GM12801 (cell line): ENCODE results near the gene MIOX.

ENCODE experiments used
- TF ChIP-seq, protein P1 (sequence below): IDR thresholded peaks from one replicate; pipeline ENCODE4 v1.5.1; 2011; ENCODE audit warnings: control low read depth; ENCODE audit not compliant: insufficient read length; ENCODE audit errors: extremely low read depth

MIOX gene

DNA sequence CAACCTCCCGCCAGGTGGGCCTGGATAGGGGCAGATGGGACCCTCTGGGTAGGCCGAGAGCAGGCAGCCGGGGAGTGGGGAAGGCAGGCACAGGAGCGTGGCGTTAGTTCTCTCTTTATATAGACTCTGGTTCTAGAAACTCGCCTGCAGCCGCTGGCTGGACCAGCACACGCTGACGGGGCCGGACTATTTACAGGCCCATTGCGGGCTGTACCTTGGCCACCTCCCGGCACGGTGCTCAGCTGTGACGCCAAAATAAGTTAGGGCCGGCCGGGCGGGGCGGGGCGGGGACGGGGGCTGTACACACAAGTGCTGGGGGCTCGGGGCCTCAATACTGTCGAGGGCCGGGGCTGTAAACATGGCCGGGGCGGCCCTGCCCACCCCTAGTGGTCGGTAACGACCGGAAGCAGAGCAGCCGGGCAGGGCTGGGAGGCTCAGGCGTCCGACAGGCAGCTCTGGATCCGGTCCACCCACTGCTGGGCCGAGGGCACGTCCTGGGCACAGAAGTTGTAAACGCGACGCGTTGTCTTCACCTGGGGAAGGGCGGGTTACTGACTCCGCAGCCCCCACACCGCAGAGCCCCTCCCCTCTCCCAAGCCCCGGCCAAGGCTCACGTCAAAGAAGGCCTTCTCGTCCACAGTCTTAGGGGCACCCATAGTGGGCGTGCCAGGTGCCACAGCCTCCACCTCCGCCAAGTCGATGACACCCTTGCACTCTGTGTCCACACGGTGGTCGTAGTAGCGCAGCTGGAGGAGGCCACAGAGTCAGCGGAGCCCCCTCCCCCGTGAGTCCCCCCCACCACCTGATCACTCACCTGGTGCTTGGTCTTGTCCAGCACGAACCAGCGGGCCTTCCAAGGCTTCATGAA is 39.7 kb upstream of the MIOX start:
- TF ChIP-seq, protein P1, sequence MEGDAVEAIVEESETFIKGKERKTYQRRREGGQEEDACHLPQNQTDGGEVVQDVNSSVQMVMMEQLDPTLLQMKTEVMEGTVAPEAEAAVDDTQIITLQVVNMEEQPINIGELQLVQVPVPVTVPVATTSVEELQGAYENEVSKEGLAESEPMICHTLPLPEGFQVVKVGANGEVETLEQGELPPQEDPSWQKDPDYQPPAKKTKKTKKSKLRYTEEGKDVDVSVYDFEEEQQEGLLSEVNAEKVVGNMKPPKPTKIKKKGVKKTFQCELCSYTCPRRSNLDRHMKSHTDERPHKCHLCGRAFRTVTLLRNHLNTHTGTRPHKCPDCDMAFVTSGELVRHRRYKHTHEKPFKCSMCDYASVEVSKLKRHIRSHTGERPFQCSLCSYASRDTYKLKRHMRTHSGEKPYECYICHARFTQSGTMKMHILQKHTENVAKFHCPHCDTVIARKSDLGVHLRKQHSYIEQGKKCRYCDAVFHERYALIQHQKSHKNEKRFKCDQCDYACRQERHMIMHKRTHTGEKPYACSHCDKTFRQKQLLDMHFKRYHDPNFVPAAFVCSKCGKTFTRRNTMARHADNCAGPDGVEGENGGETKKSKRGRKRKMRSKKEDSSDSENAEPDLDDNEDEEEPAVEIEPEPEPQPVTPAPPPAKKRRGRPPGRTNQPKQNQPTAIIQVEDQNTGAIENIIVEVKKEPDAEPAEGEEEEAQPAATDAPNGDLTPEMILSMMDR = no peak

DNA sequence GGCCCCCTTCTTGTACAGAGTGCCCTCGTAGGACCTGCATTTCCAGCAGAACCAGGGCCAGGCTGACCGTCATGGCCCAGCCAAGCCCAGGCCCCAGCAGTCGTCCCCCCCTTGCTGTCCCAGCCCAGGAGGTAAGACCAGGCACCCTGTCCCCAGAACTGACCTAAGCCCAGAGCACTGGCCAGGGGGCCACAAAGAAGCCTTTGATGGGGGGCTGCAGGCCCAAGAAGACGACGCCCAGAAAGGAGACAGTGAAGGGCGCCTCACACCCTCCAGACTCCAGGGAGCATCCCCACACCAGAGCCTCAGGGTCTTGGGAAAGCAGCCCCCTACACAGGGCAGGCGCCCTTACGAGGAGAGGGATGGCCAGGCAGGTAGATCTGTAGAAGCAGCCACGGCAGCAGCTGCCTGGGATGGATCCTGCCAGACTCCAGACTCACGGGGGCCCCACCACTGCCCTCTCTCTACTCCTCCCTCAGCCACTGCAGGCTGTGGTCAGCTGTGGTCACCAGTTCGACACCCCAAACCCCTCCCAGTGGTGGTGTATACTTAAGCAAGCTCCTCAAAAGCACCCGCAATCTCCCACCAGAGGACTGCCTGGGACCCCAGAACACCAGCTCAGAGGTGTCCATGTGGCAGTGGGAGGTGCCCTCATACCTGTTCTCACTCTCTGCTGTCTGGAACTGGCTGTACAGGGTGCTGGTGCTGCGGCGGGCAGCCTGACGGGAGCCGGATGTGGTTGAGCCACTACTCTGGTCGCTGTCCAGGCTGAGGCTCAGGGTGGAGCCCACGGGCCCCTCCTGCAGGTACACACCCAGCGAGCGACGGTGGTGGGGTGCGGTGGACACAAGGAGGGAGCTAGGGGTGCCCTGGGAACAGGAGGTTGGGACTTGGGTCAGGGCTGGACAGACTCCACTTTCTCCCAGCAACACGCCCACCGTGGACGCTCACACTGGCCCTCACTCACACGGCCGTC is 38.8 kb upstream of the MIOX start:
- TF ChIP-seq, protein P1 = no peak

DNA sequence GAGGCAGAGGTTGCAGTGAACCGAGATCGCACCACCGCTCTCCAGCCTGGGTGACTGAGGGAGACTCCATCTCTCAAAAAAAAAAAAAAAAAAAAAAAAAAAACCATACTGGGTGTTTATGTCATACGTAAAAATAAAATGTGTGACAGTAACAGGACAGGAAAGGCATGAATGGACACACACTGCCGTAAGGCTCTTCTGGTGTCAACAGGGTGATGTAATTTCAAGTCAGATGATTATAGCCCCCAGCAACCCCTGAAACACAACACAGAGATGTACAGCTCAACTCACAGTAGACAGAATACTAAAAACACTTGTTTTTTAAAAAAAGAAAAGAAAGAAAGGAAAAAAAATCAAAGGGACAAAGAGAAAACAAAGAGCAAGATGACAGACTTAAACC is 34.0 kb upstream of the MIOX start:
- TF ChIP-seq, protein P1 = no peak

DNA sequence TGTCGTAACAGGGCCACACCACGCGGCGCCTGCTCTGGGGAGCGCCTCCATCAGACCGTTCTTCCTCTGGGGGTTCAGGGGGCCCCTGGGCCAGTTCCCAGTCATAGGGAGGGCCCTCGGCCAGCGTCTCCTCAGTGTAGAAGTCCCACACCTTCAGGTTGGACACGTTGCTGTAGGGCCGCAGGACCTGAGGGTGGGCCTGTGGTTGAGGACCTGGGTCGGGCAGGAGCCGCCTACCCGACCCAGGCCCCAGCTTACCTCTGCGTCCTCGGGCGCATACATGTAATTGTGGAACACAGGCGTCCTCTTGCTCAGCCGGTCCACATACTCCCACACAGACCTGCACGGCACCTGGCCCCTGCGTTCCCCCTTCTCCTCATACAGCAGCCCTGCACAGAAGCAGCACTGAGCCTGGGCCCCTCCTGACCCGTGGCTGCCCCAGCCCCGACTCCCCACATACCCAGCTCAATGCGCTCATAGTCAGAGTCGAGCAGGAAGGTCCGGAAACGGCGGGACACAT is 32.0 kb upstream of the MIOX start:
- TF ChIP-seq, protein P1 = no peak

DNA sequence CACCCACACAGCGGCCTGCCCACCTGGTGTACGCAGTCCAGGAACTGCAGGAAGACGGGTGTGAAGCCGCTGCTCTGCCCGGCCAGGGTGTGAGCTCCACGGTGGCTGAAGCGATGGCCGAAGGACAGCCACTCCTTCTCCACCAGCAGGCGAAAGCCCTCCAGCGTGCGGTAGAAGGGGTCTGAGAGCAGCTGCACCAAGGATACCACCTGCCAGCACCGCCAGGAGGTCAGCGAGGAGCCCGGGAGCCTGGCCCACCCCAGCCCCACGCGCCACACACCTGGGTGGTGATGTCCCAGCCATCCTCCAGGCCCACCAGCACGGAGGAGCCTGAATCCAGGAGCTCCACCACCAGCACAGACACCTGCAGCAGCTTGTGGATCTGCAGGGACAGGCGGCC is 31.5 kb upstream of the MIOX start:
- TF ChIP-seq, protein P1 = no peak

DNA sequence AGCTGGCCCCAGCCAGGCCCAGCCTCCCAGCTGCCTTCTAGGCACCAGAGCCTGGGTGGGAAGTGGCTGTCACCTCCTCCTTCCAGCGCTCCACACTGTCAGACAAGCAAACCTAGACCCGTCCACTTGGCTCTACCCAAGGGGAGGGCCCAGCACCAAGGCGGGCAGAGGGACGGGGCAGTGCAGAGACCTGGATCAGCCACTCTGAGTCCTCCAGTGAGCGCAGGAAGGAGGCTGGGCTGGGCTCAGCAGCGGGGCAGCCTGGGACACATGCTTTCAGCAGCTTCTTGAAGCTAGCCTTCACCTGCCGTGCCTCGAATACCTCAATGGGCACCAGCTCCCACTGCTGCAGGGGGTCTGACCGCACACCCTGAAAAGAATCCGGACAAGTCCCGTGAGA is 30.6 kb upstream of the MIOX start:
- TF ChIP-seq, protein P1 = no peak
